ENCODE results near the gene MARCHF9. TPM values are rescaled to one million over a fixed set of nuclear protein-coding genes. Genes with fewer than 3 reads are reported as not detected.

Gene MARCHF9
- total and polyA plus RNA-seq, 2 donors (not counting 1 experiment from before 2014, with no cell fraction given): 3.8 to 4.8 TPM

- peak within 1 kb of the TSS; percentile 93 for H3K9ac ChIP-seq (ENCODE audit: insufficient read depth, low read length)
- peaks cover 24% of the 10 kb centered on the region for H3K79me2 ChIP-seq (ENCODE audit: control insufficient read depth, insufficient read depth, low read length)
- peak; percentile 100 for DNase-seq (ENCODE audit: low read depth in 2 of 2)
- peaks cover 10% of the 10 kb centered on the region for H3K36me3 ChIP-seq (ENCODE audit: control insufficient read depth, insufficient read depth, low read length)
- H3K27me3 ChIP-seq (ENCODE audit: control insufficient read depth, insufficient read depth, low read length): peaks cover 13% of the 10 kb centered on the region
- H3K4me2 ChIP-seq (ENCODE audit: extremely low read depth, insufficient read depth, low read length): peak within 1 kb of the TSS; percentile 93
- no peaks in the 10 kb centered on the region for H3K9me3 ChIP-seq (ENCODE audit: control insufficient read depth, insufficient read depth, low read depth, low read length)
- TF ChIP-seq EZH2 (IDR thresholded peaks at IDR 0.05; ENCODE audit: low read length, missing control alignments) (no peak), CTCF (conservative IDR thresholded peaks at IDR 0.05 in 1 of 2, IDR thresholded peaks at IDR 0.05 in 1 of 2; ENCODE audit: low read depth in 1 of 2, low read length in 2 of 2) (no peak)
- H3K4me1 ChIP-seq (ENCODE audit: control insufficient read depth, extremely low read depth, insufficient read depth, low read length): peaks cover 4% of the 10 kb centered on the region
- H2AFZ ChIP-seq (ENCODE audit: low read length): peak within 1 kb of the TSS; percentile 68
- H4K20me1 ChIP-seq (ENCODE audit: control insufficient read depth, extremely low read depth, insufficient read depth, low read length): no peaks in the 10 kb centered on the region
- H3K4me3 ChIP-seq (replicated peaks in 1 of 4; ENCODE audit: control extremely low read depth in 1 of 4, insufficient read depth in 1 of 4, low read depth in 3 of 4, low read length in 4 of 4): peak within 1 kb of the TSS; percentile 91 to 96 (median 94)
- peak within 1 kb of the TSS; percentile 98 for H3K27ac ChIP-seq (ENCODE audit: insufficient read depth, low read length)
These were observed 2.9 kb upstream of the MARCHF9 start, which contains the start of gene CDK4 for GRCh38 chr12:57751788-57752667. CDK4 (minus strand) TSS chr12:57752310; CDS start chr12:57751717, 593 bp downstream.

GRCh38 chr12:57752668-57753000 is 2.3 kb upstream of the MARCHF9 start:
- Histone ChIP-seq H3K4me2 (ENCODE audit: extremely low read depth, insufficient read depth, low read length) (peak overlapping the region; percentile 89), H3K9me3 (ENCODE audit: control insufficient read depth, insufficient read depth, low read depth, low read length) (no peaks in the 10 kb centered on the region), H3K79me2 (ENCODE audit: control insufficient read depth, insufficient read depth, low read length) (peaks cover 24% of the 10 kb centered on the region), H4K20me1 (ENCODE audit: control insufficient read depth, extremely low read depth, insufficient read depth, low read length) (no peaks in the 10 kb centered on the region), H3K36me3 (ENCODE audit: control insufficient read depth, insufficient read depth, low read length) (peaks cover 10% of the 10 kb centered on the region), H3K27ac (ENCODE audit: insufficient read depth, low read length) (peak overlapping the region; percentile 37), H3K27me3 (ENCODE audit: control insufficient read depth, insufficient read depth, low read length) (peaks cover 13% of the 10 kb centered on the region), H2AFZ (ENCODE audit: low read length) (peak overlapping the region; percentile 68), H3K9ac (ENCODE audit: insufficient read depth, low read length) (no peak overlapping the region), H3K4me1 (ENCODE audit: control insufficient read depth, extremely low read depth, insufficient read depth, low read length) (peaks cover 4% of the 10 kb centered on the region), H3K4me3 (replicated peaks in 1 of 4; ENCODE audit: control extremely low read depth in 1 of 4, insufficient read depth in 1 of 4, low read depth in 3 of 4, low read length in 4 of 4) (peak overlapping the region; percentile 24 to 38 (median 32))
- no peak for DNase-seq (ENCODE audit: low read depth in 2 of 2)
- no peak for TF ChIP-seq EZH2 (IDR thresholded peaks at IDR 0.05; ENCODE audit: low read length, missing control alignments)
- TF ChIP-seq CTCF (conservative IDR thresholded peaks at IDR 0.05 in 1 of 2, IDR thresholded peaks at IDR 0.05 in 1 of 2; ENCODE audit: low read depth in 1 of 2, low read length in 2 of 2): no peak

GRCh38 chr12:57753756-57754337 is 1.1 kb upstream of the MARCHF9 start:
- Histone ChIP-seq H3K27me3 (ENCODE audit: control insufficient read depth, insufficient read depth, low read length) (peaks cover 13% of the 10 kb centered on the region), H4K20me1 (ENCODE audit: control insufficient read depth, extremely low read depth, insufficient read depth, low read length) (no peaks in the 10 kb centered on the region), H3K9me3 (ENCODE audit: control insufficient read depth, insufficient read depth, low read depth, low read length) (no peaks in the 10 kb centered on the region), H3K27ac (ENCODE audit: insufficient read depth, low read length) (no peak overlapping the region), H3K79me2 (ENCODE audit: control insufficient read depth, insufficient read depth, low read length) (peaks cover 24% of the 10 kb centered on the region), H3K9ac (ENCODE audit: insufficient read depth, low read length) (no peak overlapping the region), H3K4me3 (replicated peaks in 1 of 4; ENCODE audit: control extremely low read depth in 1 of 4, insufficient read depth in 1 of 4, low read depth in 3 of 4, low read length in 4 of 4) (no peak overlapping the region), H3K4me1 (ENCODE audit: control insufficient read depth, extremely low read depth, insufficient read depth, low read length) (peaks cover 4% of the 10 kb centered on the region), H2AFZ (ENCODE audit: low read length) (no peak overlapping the region), H3K36me3 (ENCODE audit: control insufficient read depth, insufficient read depth, low read length) (peaks cover 7% of the 10 kb centered on the region), H3K4me2 (ENCODE audit: extremely low read depth, insufficient read depth, low read length) (no peak overlapping the region)
- TF ChIP-seq EZH2 (IDR thresholded peaks at IDR 0.05; ENCODE audit: low read length, missing control alignments) (no peak), CTCF (conservative IDR thresholded peaks at IDR 0.05 in 1 of 2, IDR thresholded peaks at IDR 0.05 in 1 of 2; ENCODE audit: low read depth in 1 of 2, low read length in 2 of 2) (no peak)
- no peak for DNase-seq (ENCODE audit: low read depth in 2 of 2)

All from fibroblast of lung (primary cell).